D721Med (cell line): Measurements from ENCODE around the gene NME8.

Experiments
- DNase-seq: peaks from one replicate; pipeline ENCODE4 v3.0.0; 2011; ENCODE audit warnings: low spot score; ENCODE audit not compliant: insufficient read length
- FAIRE-seq: peaks from 2 replicates; lab custom pipeline; 2011; peaks lifted over from hg19 to GRCh38; lab: Jason Lieb, UNC
- CTCF ChIP-seq: IDR thresholded peaks from 2 replicates; pipeline ENCODE4 v1.5.1; 2012; ENCODE audit warnings: mild to moderate bottlenecking, control low read depth; ENCODE audit not compliant: insufficient read depth; ENCODE audit errors: missing control alignments

The NME8 gene

GRCh38 chr7:37916673-37917660 lies 68.6 kb downstream of the NME8 start, which contains the start of gene SFRP4:
Gene SFRP4, minus strand, starts transcription at chr7:37916817. Its CDS starts 280 bp downstream, at chr7:37916537.
- peak; percentile 74 for TF ChIP-seq CTCF
- no peak for DNase-seq
- no peak for FAIRE-seq

GRCh38 chr7:37918526-37918925 lies 70.1 kb downstream of the NME8 start:
- no peak for TF ChIP-seq CTCF
- DNase-seq, result no peak
- FAIRE-seq, result no peak

DNA sequence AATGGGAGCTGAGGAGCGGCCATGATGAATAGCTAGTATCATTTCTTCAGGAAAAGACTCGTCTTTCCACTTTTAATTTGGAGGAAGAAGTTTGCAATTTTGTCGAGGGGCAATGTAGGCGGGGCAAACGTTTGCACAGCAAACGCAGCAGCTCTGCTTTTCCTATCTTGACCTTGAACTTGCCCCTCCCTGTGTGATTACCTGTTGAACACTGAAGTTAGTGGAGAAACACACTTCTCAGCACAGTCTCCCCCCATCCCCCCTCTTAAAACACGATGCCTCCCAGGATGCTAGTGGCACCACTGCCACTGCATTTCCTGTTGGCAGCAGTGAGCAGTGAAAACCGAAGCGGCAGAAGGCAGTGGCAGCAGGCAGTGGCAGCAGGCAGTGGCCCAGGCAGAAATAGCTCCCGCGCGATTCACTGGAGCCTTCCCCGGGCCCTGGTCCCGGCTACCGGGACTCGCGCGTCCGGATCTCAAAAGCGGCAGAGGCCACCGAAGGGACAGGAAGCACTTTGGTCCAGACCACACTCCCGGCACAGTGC lies 72.0 kb downstream of the NME8 start, which contains the start of gene EPDR1:
Gene EPDR1 (plus strand): TSS at position 336 of the 544 bp plus-strand sequence. CDS start 300 bp downstream, outside the sequence.
- FAIRE-seq, result no peak
- TF ChIP-seq CTCF, result peak; percentile 36
- no peak for DNase-seq

DNA sequence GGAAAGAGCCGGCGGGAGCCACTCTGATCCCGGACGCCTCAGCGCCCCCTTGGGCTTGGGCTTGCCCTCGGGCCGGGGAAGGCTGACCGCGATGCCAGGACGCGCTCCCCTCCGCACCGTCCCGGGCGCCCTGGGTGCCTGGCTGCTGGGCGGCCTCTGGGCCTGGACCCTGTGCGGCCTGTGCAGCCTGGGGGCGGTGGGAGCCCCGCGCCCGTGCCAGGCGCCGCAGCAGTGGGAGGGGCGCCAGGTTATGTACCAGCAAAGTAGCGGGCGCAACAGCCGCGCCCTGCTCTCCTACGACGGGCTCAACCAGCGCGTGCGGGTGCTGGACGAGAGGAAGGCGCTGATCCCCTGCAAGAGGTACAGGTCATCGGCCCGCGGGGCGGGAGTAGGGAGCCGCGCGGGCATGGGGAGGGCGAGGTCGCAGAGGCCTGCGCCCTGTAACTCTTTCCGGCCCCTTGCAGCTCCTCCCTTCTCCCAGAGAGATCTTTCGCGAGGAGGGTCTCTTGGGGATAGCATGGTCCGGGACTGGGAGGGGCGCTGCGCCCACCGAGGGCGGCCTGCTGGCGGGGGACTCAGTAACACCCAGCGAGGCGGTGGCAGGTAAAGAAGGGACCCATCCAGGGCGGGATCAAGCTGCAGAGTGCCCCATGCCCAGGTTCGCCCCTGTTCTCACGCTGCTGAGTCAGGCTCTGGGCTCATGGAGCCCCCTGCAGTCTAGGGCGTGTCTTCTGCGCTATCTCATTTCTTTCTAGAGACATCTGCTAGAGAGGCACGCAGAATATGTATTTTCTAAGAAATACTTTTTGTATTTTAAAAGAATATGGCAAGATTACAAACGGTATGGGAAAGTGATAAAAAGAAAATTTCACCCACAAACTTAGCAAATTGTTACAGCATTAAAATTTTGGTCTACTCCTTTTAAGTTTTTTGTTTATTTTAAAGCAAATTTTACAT lies 72.7 kb downstream of the NME8 start:
- no peak for FAIRE-seq
- TF ChIP-seq CTCF, result peak; percentile 35
- no peak for DNase-seq

GRCh38 chr7:37921876-37922275 lies 73.5 kb downstream of the NME8 start:
- TF ChIP-seq CTCF, result no peak
- FAIRE-seq (no peak), DNase-seq (no peak)

GRCh38 chr7:37923996-37924395 lies 75.6 kb downstream of the NME8 start:
- TF ChIP-seq CTCF, result no peak
- DNase-seq, result no peak
- FAIRE-seq, result no peak
